Measurements from ENCODE around the gene SLC38A8. TPM values are rescaled to one million over a fixed set of nuclear protein-coding genes. Genes with fewer than 3 reads are reported as not detected.

The SLC38A8 gene
- total and polyA plus RNA-seq, 3 donors from 2014 or later, result 0.33 to 0.43 (median 0.39) TPM

DNA sequence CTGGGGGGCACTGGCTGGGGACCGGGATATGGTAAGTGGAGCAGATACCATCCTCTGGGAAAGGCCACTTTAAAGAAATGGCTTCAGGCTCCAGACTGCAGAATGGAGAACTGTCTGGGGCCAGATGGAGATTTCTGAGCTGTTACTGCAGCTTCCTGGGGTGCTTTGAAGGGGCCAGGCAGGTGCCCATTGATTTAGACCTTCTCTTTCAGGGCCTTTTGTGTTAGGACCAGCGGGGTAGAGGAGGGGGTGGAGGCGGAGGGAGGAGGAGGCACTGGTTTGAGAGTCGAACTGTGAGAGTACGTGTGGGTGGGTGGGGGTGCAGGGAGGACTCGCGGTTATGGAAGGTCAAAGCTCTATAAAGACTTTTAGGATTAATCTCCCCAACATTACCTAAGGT lies 63.2 kb downstream of the SLC38A8 start:
- Histone ChIP-seq H3K36me3 (ENCODE audit: low read depth, missing control alignments) (no peaks in the 10 kb centered on the region), H3K27ac (no peak overlapping the region), H3K4me3 (no peak overlapping the region), H3K9me3 (no peaks in the 10 kb centered on the region), H3K27me3 (no peaks in the 10 kb centered on the region), H3K4me1 (no peaks in the 10 kb centered on the region)
- TF ChIP-seq, protein P1, sequence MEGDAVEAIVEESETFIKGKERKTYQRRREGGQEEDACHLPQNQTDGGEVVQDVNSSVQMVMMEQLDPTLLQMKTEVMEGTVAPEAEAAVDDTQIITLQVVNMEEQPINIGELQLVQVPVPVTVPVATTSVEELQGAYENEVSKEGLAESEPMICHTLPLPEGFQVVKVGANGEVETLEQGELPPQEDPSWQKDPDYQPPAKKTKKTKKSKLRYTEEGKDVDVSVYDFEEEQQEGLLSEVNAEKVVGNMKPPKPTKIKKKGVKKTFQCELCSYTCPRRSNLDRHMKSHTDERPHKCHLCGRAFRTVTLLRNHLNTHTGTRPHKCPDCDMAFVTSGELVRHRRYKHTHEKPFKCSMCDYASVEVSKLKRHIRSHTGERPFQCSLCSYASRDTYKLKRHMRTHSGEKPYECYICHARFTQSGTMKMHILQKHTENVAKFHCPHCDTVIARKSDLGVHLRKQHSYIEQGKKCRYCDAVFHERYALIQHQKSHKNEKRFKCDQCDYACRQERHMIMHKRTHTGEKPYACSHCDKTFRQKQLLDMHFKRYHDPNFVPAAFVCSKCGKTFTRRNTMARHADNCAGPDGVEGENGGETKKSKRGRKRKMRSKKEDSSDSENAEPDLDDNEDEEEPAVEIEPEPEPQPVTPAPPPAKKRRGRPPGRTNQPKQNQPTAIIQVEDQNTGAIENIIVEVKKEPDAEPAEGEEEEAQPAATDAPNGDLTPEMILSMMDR (IDR thresholded peaks at IDR 0.05), result no peak
- no peak for TF ChIP-seq POLR2A (IDR thresholded peaks at IDR 0.05)
- intact Hi-C loops (cut with DNase I; ENCODE audit: low total_unique reads), result no loop called here
- 91 to 94% methylated on average over 7 of the region's 7 CpGs for WGBS, 2 donors
- DNase-seq, result no peak

DNA sequence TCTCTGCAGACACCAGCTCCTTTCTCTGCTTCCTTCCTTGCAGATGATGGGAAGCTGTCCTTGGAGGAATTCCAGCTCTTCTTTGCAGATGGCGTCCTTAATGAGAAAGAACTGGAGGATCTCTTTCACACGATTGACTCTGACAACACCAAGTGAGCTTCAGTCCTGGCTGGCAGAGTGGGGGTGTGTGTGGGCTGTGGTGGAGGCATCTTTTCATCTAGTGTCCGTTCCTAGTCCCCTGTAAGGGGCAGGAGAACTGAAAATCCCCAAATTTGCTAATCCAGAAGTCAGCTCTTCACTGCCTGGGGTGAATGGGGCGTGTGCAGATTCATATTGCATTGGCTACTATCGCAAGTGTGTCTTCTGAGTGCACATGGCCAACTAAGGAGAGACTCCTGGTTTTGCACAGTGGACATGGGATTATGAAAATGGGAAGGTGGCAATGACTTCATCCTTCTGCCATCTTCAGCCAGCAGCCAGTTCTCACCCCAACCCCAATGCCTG lies 64.1 kb downstream of the SLC38A8 start:
- Histone ChIP-seq H3K4me1 (no peaks in the 10 kb centered on the region), H3K27ac (no peak overlapping the region), H3K27me3 (no peaks in the 10 kb centered on the region), H3K4me3 (no peak overlapping the region), H3K9me3 (no peaks in the 10 kb centered on the region), H3K36me3 (ENCODE audit: low read depth, missing control alignments) (no peaks in the 10 kb centered on the region)
- intact Hi-C loops (cut with DNase I; ENCODE audit: low total_unique reads), result no loop called here
- TF ChIP-seq, protein P1 (IDR thresholded peaks at IDR 0.05), result no peak
- TF ChIP-seq POLR2A (IDR thresholded peaks at IDR 0.05), result no peak
- WGBS, 2 donors, result 64 to 78% methylated on average over 3 to 5 of the region's 5 CpGs
- no peak for DNase-seq

DNA sequence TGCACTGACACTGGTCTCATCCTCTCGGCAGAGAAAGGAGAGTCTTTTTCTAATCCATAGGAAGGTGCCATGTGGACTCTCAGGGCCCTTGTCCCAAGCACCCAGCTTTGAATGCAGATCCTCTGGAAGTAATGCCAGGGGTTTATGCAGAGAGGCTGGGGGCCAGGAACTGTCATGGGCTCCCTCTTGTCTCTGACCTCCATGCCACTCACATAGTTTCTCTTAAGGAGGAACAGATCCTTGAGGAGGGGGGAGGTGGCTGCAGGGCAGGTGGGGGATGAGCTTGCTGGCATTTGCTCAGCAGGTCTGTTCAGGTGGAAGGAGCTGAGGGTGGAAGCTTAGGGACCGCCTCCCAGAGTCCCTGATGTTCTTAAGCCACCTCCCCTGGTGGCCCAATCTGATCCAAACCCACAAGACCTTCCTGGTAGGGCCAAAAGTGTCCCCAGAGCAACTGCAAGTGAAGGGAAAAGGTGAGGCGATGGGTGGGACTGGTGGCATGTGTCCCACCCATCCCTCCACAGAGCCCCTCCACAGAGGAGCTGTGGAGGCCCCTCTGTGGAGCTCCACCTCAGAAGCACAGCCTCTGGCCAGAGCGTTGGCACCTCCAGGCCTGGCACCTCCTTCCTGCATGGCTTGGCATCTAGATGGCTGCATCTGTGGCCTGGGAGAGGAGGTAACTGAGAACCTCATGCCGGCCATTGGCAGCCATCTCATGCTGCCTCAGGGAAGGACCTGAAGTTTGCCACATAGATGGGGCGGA lies 65.4 kb downstream of the SLC38A8 start:
- Histone ChIP-seq H3K9me3 (no peaks in the 10 kb centered on the region), H3K4me1 (no peaks in the 10 kb centered on the region), H3K4me3 (no peak overlapping the region), H3K27ac (no peak overlapping the region), H3K27me3 (no peaks in the 10 kb centered on the region), H3K36me3 (ENCODE audit: low read depth, missing control alignments) (no peaks in the 10 kb centered on the region)
- WGBS, 2 donors, result 86 to 93% methylated on average over 3 to 6 of the region's 6 CpGs
- no peak for DNase-seq
- intact Hi-C loops (cut with DNase I; ENCODE audit: low total_unique reads), result no loop called here
- TF ChIP-seq, protein P1 (IDR thresholded peaks at IDR 0.05), result no peak
- TF ChIP-seq POLR2A (IDR thresholded peaks at IDR 0.05), result no peak

DNA sequence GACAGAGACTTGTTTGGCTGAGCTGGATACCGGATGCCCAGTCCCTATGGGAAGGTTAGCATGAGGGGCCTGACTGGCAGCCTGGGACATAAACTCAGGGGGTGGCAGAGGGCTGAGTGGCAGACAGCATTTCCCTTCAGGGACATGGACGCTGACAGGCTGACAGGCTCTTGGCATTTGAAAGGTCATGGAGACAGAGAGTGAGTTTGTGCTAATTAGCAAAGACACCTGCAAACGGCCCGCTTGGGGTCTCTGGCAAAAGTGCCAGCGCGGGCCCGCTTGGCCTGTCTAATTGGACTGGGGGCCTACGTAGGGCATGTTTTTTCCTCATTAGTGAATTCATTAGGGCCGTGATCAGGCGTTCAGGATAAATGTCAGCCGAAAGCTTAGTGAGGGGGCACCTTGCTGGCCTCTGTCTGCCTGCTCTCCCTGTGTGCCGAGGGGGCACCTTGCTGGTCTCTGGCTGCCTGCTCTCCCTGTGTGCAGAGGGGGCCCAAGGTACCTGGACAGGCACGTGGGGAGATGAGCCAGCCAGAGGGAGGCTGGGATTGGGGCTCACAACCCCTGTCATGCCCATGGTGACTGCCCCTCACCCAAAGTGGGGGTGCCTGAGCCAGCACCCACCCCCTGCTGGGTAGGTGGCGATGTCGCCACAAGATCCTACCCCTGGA lies 66.9 kb downstream of the SLC38A8 start:
- Histone ChIP-seq H3K27me3 (no peaks in the 10 kb centered on the region), H3K36me3 (ENCODE audit: low read depth, missing control alignments) (no peaks in the 10 kb centered on the region), H3K27ac (no peak overlapping the region), H3K9me3 (no peaks in the 10 kb centered on the region), H3K4me1 (no peaks in the 10 kb centered on the region), H3K4me3 (no peak overlapping the region)
- intact Hi-C loops (cut with DNase I; ENCODE audit: low total_unique reads), result no loop called here
- TF ChIP-seq, protein P1 (IDR thresholded peaks at IDR 0.05), result no peak
- no peak for TF ChIP-seq POLR2A (IDR thresholded peaks at IDR 0.05)
- WGBS, 2 donors, result 65 to 84% methylated on average over 8 to 15 of the region's 15 CpGs
- no peak for DNase-seq
